ENCODE results near the gene KCNMA1. TPM values are rescaled to one million over a fixed set of nuclear protein-coding genes. Genes with fewer than 3 reads are reported as not detected.

The KCNMA1 gene
- total and polyA plus RNA-seq, 9 of the 15 experiments (the other 6 are each of a cell fraction or from before 2014, with no cell fraction given): 0.01 to 0.95 (median 0.15) TPM; not detected in 4

DNA sequence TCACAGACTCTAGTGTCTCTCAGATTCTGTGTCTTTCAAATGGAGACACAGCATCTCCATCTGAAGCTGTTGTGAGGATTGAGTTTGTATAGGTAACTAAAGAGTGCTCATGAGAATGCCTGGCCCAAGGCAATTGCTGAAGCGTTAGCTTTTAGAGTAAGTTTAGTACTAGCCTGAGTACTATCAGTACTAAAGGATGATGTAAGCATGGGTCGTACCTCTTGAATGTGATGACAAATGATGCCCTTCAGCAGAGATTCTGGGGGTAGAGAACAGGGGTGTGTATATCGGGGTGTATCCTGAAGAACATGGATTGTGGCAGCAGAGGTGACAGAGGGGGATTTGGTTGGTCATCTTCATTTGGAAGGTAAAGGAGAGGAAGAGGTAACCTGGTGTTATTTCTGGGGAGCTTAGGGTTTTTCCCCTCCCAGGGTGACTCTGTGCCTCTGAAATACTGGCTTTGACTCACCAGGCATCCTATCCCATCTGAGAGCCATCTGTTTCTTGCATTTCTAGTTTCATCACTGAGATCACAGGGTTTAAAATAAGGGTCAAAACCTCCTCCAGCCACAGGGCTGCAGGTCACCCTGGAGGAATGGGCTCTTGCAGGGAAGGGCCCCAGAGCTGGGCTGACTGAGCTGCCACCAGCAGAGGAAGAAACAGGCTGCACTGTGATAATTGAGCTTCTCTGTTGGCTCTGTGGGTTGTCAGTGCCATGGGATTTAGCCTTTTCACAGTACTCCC lies 756.0 kb downstream of the KCNMA1 start:
- no peak overlapping the region for H3K9ac ChIP-seq (ENCODE audit: insufficient read depth in 1 of 2, low read depth in 2 of 2, low read length in 2 of 2)
- H3K79me2 ChIP-seq (ENCODE audit: control insufficient read depth, insufficient read depth, low read length): no peaks in the 10 kb centered on the region
- no peaks in the 10 kb centered on the region; a peak in 1 of 5 replicates for H3K27me3 ChIP-seq (ENCODE audit: control insufficient read depth in 2 of 2, insufficient read depth in 2 of 2, low read length in 2 of 2)
- no TSS peak for BruUV-seq (replicated peaks)
- no peaks in the 10 kb centered on the region for H3K36me3 ChIP-seq (ENCODE audit: control insufficient read depth, insufficient read depth, low read length)
- no peak for TF ChIP-seq RBBP5 (IDR thresholded peaks at IDR 0.05; ENCODE audit: borderline replicate concordance, insufficient read depth, low read length, poor library complexity, severe bottlenecking)
- TF ChIP-seq LCOR (CRISPR knock-in tag; IDR thresholded peaks at IDR 0.05): no peak
- no peak for TF ChIP-seq RFX5 (IDR thresholded peaks at IDR 0.05; ENCODE audit: low read depth, low read length)
- no peak for TF ChIP-seq ZNF75A (CRISPR knock-in tag; IDR thresholded peaks at IDR 0.05)
- TF ChIP-seq ZNF584 (CRISPR knock-in tag; IDR thresholded peaks at IDR 0.05; ENCODE audit: low read depth): no peak
- no peak for TF ChIP-seq ZNF165 (CRISPR knock-in tag; IDR thresholded peaks at IDR 0.05; ENCODE audit: borderline replicate concordance)
- no peak for TF ChIP-seq ATF7 (IDR thresholded peaks at IDR 0.05)
- in situ Hi-C loops (cut with MboI) (no loop called here), intact Hi-C loops (cut with micrococcal nuclease) (no loop called here)
- DNase-seq (ENCODE audit: extremely low read depth in 1 of 4, low spot score in 3 of 4): no peak
- no peak overlapping the region for H3K4me2 ChIP-seq (ENCODE audit: insufficient read depth, low read length)
- CTCF ChIA-PET (ENCODE audit: low intra/inter-chr PET ratio): no interaction called here
- FAIRE-seq: no peak
- WGBS (ENCODE audit: insufficient coverage, low coverage, missing lambda C conversion rate): 2% methylated on average over 3 of the region's 3 CpGs
- no peak overlapping the region for H3K4me3 ChIP-seq
- no peaks in the 10 kb centered on the region for H3K4me1 ChIP-seq (replicated peaks in 1 of 2; ENCODE audit: control insufficient read depth in 2 of 2, insufficient read depth in 2 of 2, low read length in 2 of 2)
- H4K20me1 ChIP-seq (replicated peaks; ENCODE audit: control insufficient read depth, insufficient read depth, low read length): no peaks in the 10 kb centered on the region
- H3K9me3 ChIP-seq (replicated peaks; ENCODE audit: control insufficient read depth, insufficient read depth, low read depth, low read length): no peaks in the 10 kb centered on the region
- no peak for ATAC-seq
- H3K9me1 ChIP-seq (ENCODE audit: control insufficient read depth, insufficient read depth, low read length): no peaks in the 10 kb centered on the region
- no peak overlapping the region for H2AFZ ChIP-seq (ENCODE audit: low read depth, low read length)
- H3K27ac ChIP-seq (ENCODE audit: extremely low read depth, low read depth, low read length): no peak overlapping the region
- POLR2A ChIA-PET: interaction anchor here (0.6 kb wide), 1 partner anchor 759 kb away, joined by 4 read pairs; no protein-coding TSS in a partner anchor
